Stimulated activated CD4-positive, alpha-beta T cell treated with anti-CD3 and anti-CD28 coated beads, TNF-alpha, amount 100 ng/mL, for 4 hours (primary cell): ENCODE results near the gene ATOSB.
"Not testable (repeated sequence)": the region's sequence is repeated elsewhere in the genome, so short reads cannot be mapped to it uniquely, and the experiment has no call there.

Experiments
- DNase-seq, 3 experiments: peaks; one replicate each; pipeline ENCODE4 v3.0.0-alpha.2; 2020; ENCODE audit warnings: low read depth in 3 of 3

The ATOSB gene, protein sequence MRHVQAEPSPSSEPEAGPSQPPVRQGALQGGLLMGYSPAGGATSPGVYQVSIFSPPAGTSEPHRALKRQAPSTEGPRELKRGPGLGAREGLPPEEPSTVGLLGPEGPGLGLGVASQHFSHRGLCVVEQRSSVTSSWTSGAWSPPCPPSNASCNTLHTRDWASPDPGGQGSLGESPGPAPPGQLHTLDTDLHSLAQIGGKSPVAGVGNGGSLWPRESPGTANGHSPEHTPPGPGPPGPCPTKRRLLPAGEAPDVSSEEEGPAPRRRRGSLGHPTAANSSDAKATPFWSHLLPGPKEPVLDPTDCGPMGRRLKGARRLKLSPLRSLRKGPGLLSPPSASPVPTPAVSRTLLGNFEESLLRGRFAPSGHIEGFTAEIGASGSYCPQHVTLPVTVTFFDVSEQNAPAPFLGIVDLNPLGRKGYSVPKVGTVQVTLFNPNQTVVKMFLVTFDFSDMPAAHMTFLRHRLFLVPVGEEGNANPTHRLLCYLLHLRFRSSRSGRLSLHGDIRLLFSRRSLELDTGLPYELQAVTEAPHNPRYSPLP

GRCh38 chr9:35115680-35116538 is at the start of gene ATOSB:
TSS of gene ATOSB (minus strand) at chr9:35115862. CDS start at chr9:35108274, 7,588 bp downstream.
- peak; percentile 79 to 82 (median 82) for DNase-seq

GRCh38 chr9:35164711-35165110 is 49.0 kb upstream of the ATOSB start:
- no peak for DNase-seq

GRCh38 chr9:35163413-35163812 is 47.8 kb upstream of the ATOSB start:
- DNase-seq, result no peak

GRCh38 chr9:35162605-35163315 is 47.1 kb upstream of the ATOSB start:
- DNase-seq, result no peak

DNA sequence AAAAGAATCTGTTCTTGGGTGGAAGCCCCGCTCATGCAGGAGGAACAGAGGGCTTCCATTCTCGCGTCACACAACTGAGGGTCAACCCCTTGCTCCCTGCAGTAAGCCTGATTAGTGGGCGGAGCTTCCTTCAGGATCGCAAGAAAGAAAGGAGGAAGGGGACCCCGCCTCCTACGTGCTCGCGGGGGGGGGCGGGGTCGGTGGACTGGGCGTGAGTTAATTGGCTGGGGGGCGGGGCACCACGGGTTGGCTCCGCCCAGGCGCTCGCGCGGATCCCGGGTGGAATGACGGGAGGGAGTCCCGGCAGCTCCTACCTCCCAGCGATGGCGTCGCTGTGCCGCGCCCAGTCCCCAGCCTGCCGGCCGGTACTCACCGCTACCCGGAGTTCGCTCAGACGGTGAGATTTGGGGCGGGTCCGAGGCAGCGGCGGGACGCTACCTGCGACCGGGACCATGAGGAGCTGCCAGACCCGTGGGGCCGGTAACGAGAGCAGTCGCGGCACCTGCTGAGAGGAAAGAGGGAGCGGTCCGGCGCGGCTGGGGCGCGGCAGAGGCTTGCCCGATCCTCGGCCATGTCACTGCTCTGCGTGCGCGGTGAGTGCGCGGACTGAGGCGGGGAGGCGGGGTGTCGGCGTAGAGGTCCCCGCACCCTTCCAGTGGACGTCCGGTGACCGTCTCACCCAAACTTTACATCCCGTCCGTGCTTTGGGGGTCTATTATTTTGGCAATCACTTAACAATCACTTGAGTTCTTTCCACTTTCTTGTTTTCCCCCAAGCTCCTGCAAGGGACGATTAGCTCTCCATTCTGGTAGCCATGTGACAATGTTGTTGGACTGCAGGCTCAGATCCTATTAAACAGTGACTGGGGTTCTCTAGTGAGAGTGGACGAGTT is 46.3 kb upstream of the ATOSB start, which contains the start of gene UNC13B:
TSS of gene UNC13B (plus strand) at position 297 of the 892 bp plus-strand sequence. CDS start at position 572, 275 bp downstream.
- peak; percentile 64 to 67 (median 65) for DNase-seq

DNA sequence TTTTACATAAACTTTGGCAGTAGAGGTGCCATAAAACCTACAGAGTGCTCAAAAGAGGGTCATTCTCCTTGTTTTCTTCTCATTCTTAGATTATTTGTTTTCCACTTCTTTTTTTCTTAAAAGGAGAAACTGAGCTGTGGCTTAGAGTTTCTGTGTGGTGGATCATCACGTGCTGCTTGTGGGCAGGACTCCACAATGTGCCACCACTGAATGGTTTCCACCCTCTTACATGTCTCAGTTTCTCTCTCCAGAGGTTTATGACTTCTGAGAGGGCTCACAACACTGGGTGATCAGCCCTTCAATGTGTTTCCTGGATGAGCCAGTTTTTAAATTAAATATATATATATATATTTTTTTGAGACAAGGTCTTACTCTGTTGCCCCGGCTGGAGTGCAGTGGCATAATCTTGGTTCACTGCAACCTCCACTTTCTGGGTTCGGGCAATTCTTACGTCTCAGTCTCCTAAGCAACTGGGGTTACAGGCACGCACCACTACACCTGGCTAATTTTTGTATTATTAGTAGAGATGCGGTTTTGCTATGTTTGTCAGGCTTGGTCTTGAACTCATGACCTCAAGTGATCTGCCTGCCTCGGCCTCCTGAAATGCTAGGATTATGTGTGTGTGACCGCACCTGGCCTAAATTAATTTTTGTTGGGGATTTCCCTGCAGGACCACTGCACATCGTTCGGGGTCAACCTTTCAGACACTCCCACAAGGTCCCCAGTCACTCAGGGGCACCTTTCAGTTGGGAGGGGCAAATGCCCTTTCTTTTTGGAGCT is 43.0 kb upstream of the ATOSB start:
- no peak for DNase-seq

GRCh38 chr9:35157836-35158235 is 42.2 kb upstream of the ATOSB start:
- not testable (repeated sequence) for DNase-seq

GRCh38 chr9:35156781-35157180 is 41.1 kb upstream of the ATOSB start:
- no peak for DNase-seq

DNA sequence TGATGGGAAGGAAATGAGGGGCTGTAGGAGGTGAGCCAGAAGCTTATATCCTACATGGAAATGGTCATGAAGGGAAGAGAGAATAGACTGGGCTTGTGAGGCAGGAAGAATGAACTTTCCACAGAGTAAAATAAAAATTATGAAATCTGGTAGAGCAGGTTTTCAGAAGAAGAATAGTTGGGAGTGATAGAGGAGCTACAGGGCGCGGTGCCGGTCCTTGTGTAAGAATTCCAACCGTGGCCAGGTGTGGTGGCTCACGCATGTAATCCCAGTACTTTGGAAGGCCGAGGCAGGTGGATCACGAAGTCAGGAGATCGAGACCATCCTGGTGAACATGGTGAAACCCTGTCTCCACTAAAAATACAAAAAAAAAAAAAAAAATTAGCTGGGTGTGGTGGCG is 37.3 kb upstream of the ATOSB start:
- DNase-seq, result no peak

DNA sequence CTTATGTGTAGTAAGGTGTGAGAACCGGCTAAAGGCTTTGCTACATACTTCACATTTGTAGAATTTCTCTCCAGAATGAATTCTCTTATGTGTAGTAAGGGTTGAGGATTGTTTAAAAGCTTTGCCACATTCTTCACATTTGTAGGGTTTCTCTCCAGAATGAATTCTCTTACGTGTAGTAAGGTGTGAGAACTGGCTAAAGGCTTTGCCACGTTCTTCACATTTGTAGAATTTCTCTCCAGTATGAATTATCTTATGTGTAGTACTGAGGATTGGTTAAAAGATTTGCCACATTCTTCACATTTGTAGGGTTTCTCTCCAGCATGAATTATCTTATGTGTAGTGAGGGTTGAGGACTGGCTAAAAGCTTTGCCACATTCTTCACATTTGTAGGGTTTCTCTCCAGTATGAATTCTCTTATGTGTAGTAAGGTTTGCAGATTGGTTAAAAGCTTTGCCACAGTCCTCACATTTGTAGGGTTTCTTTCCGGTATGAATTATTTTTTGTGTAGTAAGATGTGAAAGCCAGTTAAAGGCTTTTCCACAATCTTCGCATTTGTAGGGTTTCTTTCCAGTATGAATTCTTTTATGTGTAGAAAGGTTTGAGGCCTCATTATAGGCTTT is 32.4 kb upstream of the ATOSB start:
- not testable (repeated sequence) for DNase-seq

DNA sequence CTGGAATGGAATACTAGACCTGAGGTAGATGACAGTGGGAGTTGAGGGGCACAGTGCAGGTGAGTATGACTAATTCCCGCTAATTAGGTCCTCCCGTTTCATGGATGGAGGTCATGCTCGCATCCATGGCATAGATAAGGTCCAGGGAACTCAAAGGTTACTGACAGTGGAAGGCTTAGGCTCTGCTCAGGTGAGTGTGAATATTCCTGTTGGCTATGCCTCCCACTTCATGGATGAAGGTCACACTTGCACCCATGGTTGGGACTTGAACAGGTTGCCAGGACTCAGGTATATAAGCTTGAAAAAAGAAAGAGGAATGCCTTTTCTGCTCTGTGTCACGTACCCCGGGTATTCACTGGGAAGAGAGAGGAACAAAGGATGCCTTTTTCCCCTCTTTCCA is 26.4 kb upstream of the ATOSB start:
- no peak for DNase-seq

- no peak for DNase-seq
Observed at GRCh38 chr9:35140093-35140492, 24.4 kb upstream of the ATOSB start.

DNA sequence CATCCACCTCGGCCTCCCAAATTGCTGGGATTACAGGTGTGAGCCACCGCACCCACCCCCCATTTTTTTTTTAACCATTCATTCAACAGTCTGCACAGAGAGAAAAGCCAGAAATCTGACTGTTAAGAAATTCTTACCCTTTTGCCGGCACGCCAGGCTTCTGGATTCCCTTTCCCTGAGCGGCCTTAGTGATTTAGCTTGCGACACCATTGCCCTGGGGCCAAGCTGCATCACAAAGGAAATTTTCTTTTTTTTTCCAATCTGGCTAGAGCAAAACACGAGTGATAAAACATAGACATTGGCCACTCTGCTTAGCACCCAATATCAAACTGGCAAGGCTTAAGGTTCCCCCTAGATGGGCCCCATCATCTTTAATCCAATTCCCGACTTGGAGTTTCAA is 21.2 kb upstream of the ATOSB start:
- DNase-seq, result no peak

- DNase-seq, result no peak
Observed at GRCh38 chr9:35135988-35136387, 20.3 kb upstream of the ATOSB start.

- DNase-seq, result no peak
Observed at GRCh38 chr9:35134920-35135319, 19.3 kb upstream of the ATOSB start.

DNA sequence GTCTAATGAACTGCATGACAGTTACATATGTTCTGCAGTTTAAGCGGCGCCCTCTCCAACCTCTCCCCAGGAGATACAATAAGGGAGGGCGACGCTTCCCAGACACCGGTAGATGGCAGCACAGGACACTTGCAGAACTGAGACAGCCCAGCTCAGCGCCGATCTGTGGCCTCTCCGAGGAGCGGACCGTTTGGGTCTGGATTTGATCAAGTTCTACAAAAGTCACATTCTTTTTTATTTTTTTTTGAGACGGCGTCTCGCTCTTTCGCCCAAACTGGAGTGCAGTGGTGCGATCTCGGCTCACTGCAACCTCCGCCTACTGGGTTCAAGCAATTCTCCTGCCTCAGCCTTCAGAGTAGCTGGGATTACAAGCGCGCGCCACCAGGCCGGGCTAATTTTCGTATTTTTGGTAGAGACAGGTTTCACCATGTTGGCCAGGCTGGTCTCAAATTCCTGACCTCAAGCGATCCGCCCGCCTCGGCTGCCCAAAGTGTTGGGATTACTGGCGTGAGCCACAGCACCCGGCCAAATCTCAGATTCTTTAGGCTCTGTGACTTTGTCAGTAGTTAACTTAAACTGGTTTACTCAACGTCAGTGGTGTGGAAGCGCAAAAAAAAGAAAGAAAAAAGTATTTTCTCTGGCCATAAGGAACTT is 1.4 kb upstream of the ATOSB start:
- DNase-seq, result peak; percentile 56 to 84 (median 71)

DNA sequence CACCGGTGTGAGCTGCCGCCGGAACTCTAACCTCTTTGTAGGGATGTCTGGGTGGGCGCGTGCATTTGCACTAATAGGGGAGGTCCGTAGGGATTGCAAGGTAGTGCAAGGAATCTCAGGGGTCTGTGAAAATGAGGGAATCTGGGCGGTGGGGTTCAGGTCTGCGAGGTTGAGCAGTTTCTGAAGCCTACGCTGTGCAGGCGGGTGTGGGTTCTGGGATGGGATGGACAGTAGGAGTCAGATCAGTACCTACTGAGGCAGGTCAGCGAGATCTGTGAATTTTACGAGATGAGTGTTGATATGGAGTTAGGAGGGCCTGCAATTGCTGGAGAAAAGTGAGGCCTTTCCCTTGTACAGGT is 856 bp upstream of the ATOSB start:
- DNase-seq, result no peak

- DNase-seq, result no peak
Observed at GRCh38 chr9:35114840-35115628, 628 bp downstream of the ATOSB start.
